Measurements from ENCODE around the gene UNC13A.

DNA sequence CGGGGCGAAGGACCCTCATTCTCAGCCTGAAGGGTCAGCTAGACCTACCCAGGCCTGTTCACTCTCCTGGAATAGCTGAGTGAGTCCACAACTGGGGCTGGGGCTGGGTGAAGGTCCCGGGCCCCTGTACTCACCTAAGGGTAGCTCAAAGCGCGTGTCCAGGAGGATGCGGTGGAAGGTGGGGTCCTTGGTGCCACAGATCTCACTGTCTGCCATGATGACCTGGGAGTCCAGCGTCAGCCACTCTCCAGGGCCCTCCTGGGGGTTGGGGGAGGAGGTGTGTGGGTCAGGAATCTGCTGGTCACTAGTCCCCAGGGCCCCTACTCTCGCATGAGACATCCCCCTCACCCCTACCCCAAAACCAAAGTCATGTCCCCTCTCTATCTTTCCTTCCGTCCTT, 18.7 kb downstream of the UNC13A start:
- TF ChIP-seq CTCF (IDR thresholded peaks at IDR 0.05; ENCODE audit: insufficient read depth, low read depth, low read length): no peak
- TF ChIP-seq EZH2 (IDR thresholded peaks at IDR 0.05; ENCODE audit: insufficient read depth, low read length): no peak
